IMR-90 (cell line): ENCODE results near the gene SPDYE2B. TPM values are rescaled to one million over a fixed set of nuclear protein-coding genes. Genes with fewer than 3 reads are reported as not detected.
"Not testable (repeated sequence)": the region's sequence is repeated elsewhere in the genome, so short reads cannot be mapped to it uniquely, and the experiment has no call there.

ENCODE experiments used
- ATAC-seq: fragments of 200-7000 bp; cut with Tn5 transposase; 2 replicates; pipeline ENCODE4 v1.9.1; 2020; ENCODE audit warnings: low read depth, mild to moderate bottlenecking, moderate library complexity
- BruUV-seq: library from RNA; stranded (reverse); fragments of 400-500 nt; replicated peaks from 2 replicates; lab custom pipeline; 2021; lab: Mats Ljungman, UMichigan
- CTCF ChIA-PET: fragments of 300-600 bp; formaldehyde crosslinking; extraction: SDS; loops from one replicate; lab custom pipeline; 2021; ENCODE audit warnings: antibody characterized with exemption; lab: Yijun Ruan, JAX
- POLR2A ChIA-PET: fragments of 300-600 bp; sonication (Branson Sonifier 250); formaldehyde crosslinking; loops from one replicate; lab custom pipeline; 2022; ENCODE audit warnings: antibody characterized with exemption; ENCODE audit not compliant: unreplicated experiment; lab: Charles Lee
- DNase-seq: peaks from one replicate; pipeline ENCODE4 v3.0.0; 2013
- H2AFZ ChIP-seq: replicated peaks from 2 replicates; pipeline ENCODE3; 2013; ENCODE audit warnings: low read length, mild to moderate bottlenecking; ENCODE audit not compliant: poor library complexity
- H2AK5ac ChIP-seq: 2 replicates; pipeline ENCODE4 v1.6.1; 2013; ENCODE audit warnings: low read depth, low read length, inconsistent platforms
- H2AK9ac ChIP-seq: replicated peaks from 2 replicates; pipeline ENCODE3; 2013; ENCODE audit warnings: mild to moderate bottlenecking, low read depth, low read length, moderate library complexity; ENCODE audit not compliant: poor library complexity
- H2BK120ac ChIP-seq: 2 replicates; pipeline ENCODE4 v1.6.1; 2013; ENCODE audit warnings: low read depth, low read length, inconsistent platforms
- H2BK15ac ChIP-seq: 3 replicates; pipeline ENCODE4 v1.6.1; 2013; ENCODE audit warnings: low read depth, low read length, inconsistent platforms
- H2BK20ac ChIP-seq: 2 replicates; pipeline ENCODE4 v1.6.1; 2013; ENCODE audit warnings: low read depth, mild to moderate bottlenecking, inconsistent platforms, low read length, moderate library complexity
- H2BK5ac ChIP-seq: 2 replicates; pipeline ENCODE4 v1.6.1; 2013; ENCODE audit warnings: mild to moderate bottlenecking, low read depth, low read length, inconsistent platforms; ENCODE audit not compliant: poor library complexity, severe bottlenecking
- H3K14ac ChIP-seq: replicated peaks from 2 replicates; pipeline ENCODE4 v1.6.1; 2013; ENCODE audit warnings: low read depth, low read length, inconsistent platforms
- H3K18ac ChIP-seq: 2 replicates; pipeline ENCODE4 v1.6.1; 2013; ENCODE audit warnings: low read depth, low read length, control low read depth
- H3K23ac ChIP-seq: 2 replicates; pipeline ENCODE4 v1.6.1; 2013; ENCODE audit warnings: low read depth, low read length, inconsistent platforms
- H3K27ac ChIP-seq: 2 replicates; pipeline ENCODE4 v1.5.1; 2013; ENCODE audit warnings: mild to moderate bottlenecking, control low read depth, low read length; ENCODE audit not compliant: insufficient read depth
- H3K27me3 ChIP-seq: 2 replicates; pipeline ENCODE4 v1.6.1; 2013; ENCODE audit warnings: low read length; ENCODE audit not compliant: control insufficient read depth, insufficient read depth
- H3K36me3 ChIP-seq: 2 replicates; pipeline ENCODE4 v1.6.1; 2013; ENCODE audit warnings: low read length, mixed read lengths; ENCODE audit not compliant: control insufficient read depth, insufficient read depth
- H3K4ac ChIP-seq: 2 replicates; pipeline ENCODE4 v1.6.1; 2013; ENCODE audit warnings: low read depth, low read length, inconsistent platforms
- H3K4me1 ChIP-seq: 2 replicates; pipeline ENCODE4 v1.6.1; 2013; ENCODE audit warnings: low read length, mixed read lengths; ENCODE audit not compliant: control insufficient read depth, insufficient read depth
- H3K4me2 ChIP-seq: 2 replicates; pipeline ENCODE4 v1.6.1; 2013; ENCODE audit warnings: low read depth, mild to moderate bottlenecking, control low read depth, low read length, moderate library complexity
- H3K4me3 ChIP-seq: 2 replicates; pipeline ENCODE4 v1.5.1; 2013; ENCODE audit warnings: low read depth, mild to moderate bottlenecking, control low read depth, low read length, moderate library complexity; ENCODE audit not compliant: insufficient read depth
- H3K56ac ChIP-seq: 2 replicates; pipeline ENCODE4 v1.6.1; 2013; ENCODE audit warnings: low read length, inconsistent platforms; ENCODE audit not compliant: insufficient read depth; ENCODE audit errors: extremely low read depth
- H3K79me1 ChIP-seq, 2 experiments: 2 replicates each; pipeline ENCODE4 v1.6.1; 2013; ENCODE audit warnings: low read length in 2 of 2, inconsistent platforms in 1 of 2, low read depth in 1 of 2
- H3K9ac ChIP-seq: 2 replicates; pipeline ENCODE4 v1.6.1; 2013; ENCODE audit warnings: low read depth, low read length, control low read depth
- H3K9me1 ChIP-seq: 2 replicates; pipeline ENCODE4 v1.6.1; 2013; ENCODE audit warnings: low read length, inconsistent platforms; ENCODE audit not compliant: insufficient read depth
- H3K9me3 ChIP-seq: 2 replicates; pipeline ENCODE4 v1.6.1; 2013; ENCODE audit warnings: low read length; ENCODE audit not compliant: control insufficient read depth, insufficient read depth
- H4K20me1 ChIP-seq: 2 replicates; pipeline ENCODE4 v1.6.1; 2013; ENCODE audit warnings: low read length, inconsistent platforms; ENCODE audit not compliant: insufficient read depth
- H4K5ac ChIP-seq: 2 replicates; pipeline ENCODE4 v1.6.1; 2013; ENCODE audit warnings: mild to moderate bottlenecking, low read depth, low read length, control low read depth
- H4K8ac ChIP-seq, 2 experiments: 2 replicates each; pipeline ENCODE4 v1.6.1; 2013; ENCODE audit warnings: low read depth in 2 of 2, low read length in 2 of 2, control low read depth in 1 of 2, inconsistent platforms in 1 of 2
- H4K91ac ChIP-seq: 2 replicates; pipeline ENCODE4 v1.6.1; 2013; ENCODE audit warnings: low read depth, low read length, inconsistent platforms; ENCODE audit not compliant: insufficient read depth
- WGBS, 2 experiments: methylation state at CpG; one replicate each; pipeline versions ENCODE4 v1.1.5 to v1.1.7; 2013; ENCODE audit warnings: missing lambda C conversion rate in 2 of 2; ENCODE audit not compliant: insufficient read length in 1 of 2; ENCODE audit errors: extremely low coverage in 2 of 2; 5-methylcytosine and 5-hydroxymethylcytosine counted together
- dilution Hi-C: fragments of 300-500 bp; cut with HindIII; formaldehyde crosslinking; loops from one replicate; pipeline ENCODE4 v1.14.3; 2018; ENCODE audit warnings: low sequenced_read_pairs; ENCODE audit not compliant: unreplicated experiment
- in situ Hi-C: fragments of 300-500 bp; cut with MboI; formaldehyde crosslinking; loops from 3 replicates; pipeline ENCODE4 v1.14.3; 2019; ENCODE audit warnings: low sequenced_read_pairs, inconsistent platforms, mixed read lengths
- intact Hi-C: fragments of 100-400 bp; cut with micrococcal nuclease; formaldehyde crosslinking; loops from 2 replicates; pipeline ENCODE4 v1.10.0; 2022
- polyA plus RNA-seq, 3 experiments: library from polyadenylated mRNA; depleted of rRNA; stranded (reverse); fragments of >200 nt; gene quantifications; 2 replicates each; pipeline ENCODE4 v1.2.3, GENCODE V29; 2012; ENCODE audit warnings: low replicate concordance in 1 of 3
- total RNA-seq: library from RNA; depleted of rRNA; stranded (reverse); fragments of >200 nt; gene quantifications from 2 replicates; pipeline ENCODE4 v1.2.3, GENCODE V29; 2012

SPDYE2B gene
- total and polyA plus RNA-seq, 2 of the 4 experiments (the other 2 are of a cell fraction), result not detected

- H2BK120ac ChIP-seq, H3K27me3 ChIP-seq, H3K56ac ChIP-seq, H4K5ac ChIP-seq, H4K91ac ChIP-seq, H2BK20ac ChIP-seq, H3K79me1 ChIP-seq, H2BK15ac ChIP-seq, H3K14ac ChIP-seq, H2AFZ ChIP-seq, dilution Hi-C loops, intact Hi-C loops, H3K4ac ChIP-seq, BruUV-seq, H2BK5ac ChIP-seq, CTCF ChIA-PET, H4K20me1 ChIP-seq, H3K23ac ChIP-seq, H3K18ac ChIP-seq, H2AK5ac ChIP-seq, in situ Hi-C loops, POLR2A ChIA-PET, H2AK9ac ChIP-seq, DNase-seq, H3K4me1 ChIP-seq, H3K9me1 ChIP-seq, H3K27ac ChIP-seq, H4K8ac ChIP-seq, H3K36me3 ChIP-seq, H3K9me3 ChIP-seq: not testable (repeated sequence)
- peak within 1 kb of the TSS; percentile 50; the same call in 1 of the 2 replicates for H3K4me2 ChIP-seq
- WGBS, 2 experiments, result no CpG with 5 or more reads among the region's 62 CpGs
- H3K4me3 ChIP-seq, result peak within 1 kb of the TSS; percentile 53; the same call in 1 of the 2 replicates
- ATAC-seq, result peak; percentile 99
- peak within 1 kb of the TSS; percentile 70; the same call in 1 of the 2 replicates for H3K9ac ChIP-seq
These were observed 33.5 kb upstream of the SPDYE2B start, which contains the start of gene RASA4 for GRCh38 chr7:102616507-102617125. TSS of gene RASA4 (minus strand) at chr7:102616756. CDS start at chr7:102616689, 67 bp downstream.

GRCh38 chr7:102618122-102618521 lies 32.0 kb upstream of the SPDYE2B start:
- H2BK5ac ChIP-seq, H3K18ac ChIP-seq, H2BK20ac ChIP-seq, H3K9ac ChIP-seq, H3K4me2 ChIP-seq, H2BK15ac ChIP-seq, H3K36me3 ChIP-seq, H3K79me1 ChIP-seq, H2AK5ac ChIP-seq, H3K9me1 ChIP-seq, H4K8ac ChIP-seq, H3K23ac ChIP-seq, H4K20me1 ChIP-seq, BruUV-seq, CTCF ChIA-PET, H2AFZ ChIP-seq, H2AK9ac ChIP-seq, H4K5ac ChIP-seq, H3K9me3 ChIP-seq, H3K27me3 ChIP-seq, dilution Hi-C loops, in situ Hi-C loops, H3K4me3 ChIP-seq, POLR2A ChIA-PET, H3K4ac ChIP-seq, H3K56ac ChIP-seq, ATAC-seq, H3K27ac ChIP-seq, DNase-seq, intact Hi-C loops, H2BK120ac ChIP-seq, H3K14ac ChIP-seq, H3K4me1 ChIP-seq, H4K91ac ChIP-seq: not testable (repeated sequence)
- WGBS, 2 experiments, result no CpG with 5 or more reads among the region's 8 CpGs
